ENCODE data around the gene VEPH1.

VEPH1 gene

DNA sequence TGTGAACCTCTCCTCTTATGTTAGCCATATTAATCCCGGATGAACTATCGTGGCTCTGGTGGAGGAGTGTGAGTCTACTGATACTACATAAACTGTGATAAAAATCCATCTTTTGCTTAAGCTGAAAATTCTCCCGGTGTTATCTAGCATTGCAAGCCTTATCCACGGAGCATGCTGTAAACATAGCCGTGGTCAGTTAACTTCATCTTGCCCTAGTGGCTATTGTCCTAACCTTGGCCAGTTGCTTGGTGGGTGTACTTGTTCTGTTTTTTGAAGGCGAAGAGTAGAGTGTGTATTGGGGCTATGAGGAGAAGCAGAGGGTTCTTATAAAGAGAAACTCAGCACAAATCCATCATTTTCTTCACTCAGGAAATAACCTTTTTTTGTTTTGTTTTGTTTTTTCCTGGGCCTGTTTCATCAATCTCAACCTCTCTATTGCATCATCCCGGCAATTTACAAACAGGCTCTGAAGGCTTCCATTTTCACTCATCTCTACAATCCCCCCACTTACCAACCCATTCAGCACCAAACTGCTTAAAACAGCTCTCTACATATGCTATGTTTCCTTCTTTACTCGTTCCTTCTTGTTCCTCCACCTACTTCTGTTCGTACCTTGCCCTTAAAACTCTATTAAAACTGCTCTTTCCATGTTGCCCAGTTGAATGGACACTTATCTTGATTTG lies 202.1 kb downstream of the VEPH1 start:
- Histone ChIP-seq H3K27ac (ENCODE audit: insufficient read depth, low read length, poor library complexity, severe bottlenecking) (no peak overlapping the region), H3K4me1 (ENCODE audit: control insufficient read depth, insufficient read depth, low read length, poor library complexity, severe bottlenecking) (no peaks in the 10 kb centered on the region), H3K27me3 (replicated peaks; ENCODE audit: control insufficient read depth, insufficient read depth, low read length, poor library complexity, severe bottlenecking) (no peaks in the 10 kb centered on the region), H3K36me3 (ENCODE audit: control insufficient read depth, insufficient read depth, low read length) (no peaks in the 10 kb centered on the region), H3K9me3 (ENCODE audit: control insufficient read depth, low read length) (no peaks in the 10 kb centered on the region), H3K4me3 (ENCODE audit: insufficient read depth, low read depth, low read length, poor library complexity, severe bottlenecking) (no peak overlapping the region)
- no peak for DNase-seq

DNA sequence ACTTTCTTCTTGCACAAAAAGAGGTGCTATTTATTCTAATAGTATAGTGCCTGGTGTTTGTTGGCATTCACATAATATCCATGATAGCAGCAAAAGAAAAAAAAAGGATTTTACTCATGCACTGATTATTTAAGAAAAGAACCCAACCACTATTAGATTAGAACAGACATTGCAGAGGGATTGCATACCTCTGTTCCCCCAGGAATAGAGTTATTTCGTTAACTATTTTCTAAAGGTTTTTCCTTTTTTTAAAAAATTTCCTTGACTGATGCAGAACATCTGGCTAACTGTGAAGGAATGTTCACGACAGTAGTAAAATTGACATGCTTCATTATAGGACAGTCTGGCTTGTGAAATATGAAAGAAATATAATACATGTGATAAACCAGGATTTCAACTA lies 203.1 kb downstream of the VEPH1 start:
- no peaks in the 10 kb centered on the region for H3K27me3 ChIP-seq (replicated peaks; ENCODE audit: control insufficient read depth, insufficient read depth, low read length, poor library complexity, severe bottlenecking)
- H3K4me1 ChIP-seq (ENCODE audit: control insufficient read depth, insufficient read depth, low read length, poor library complexity, severe bottlenecking): no peaks in the 10 kb centered on the region
- no peaks in the 10 kb centered on the region for H3K36me3 ChIP-seq (ENCODE audit: control insufficient read depth, insufficient read depth, low read length)
- H3K9me3 ChIP-seq (ENCODE audit: control insufficient read depth, low read length): no peaks in the 10 kb centered on the region
- no peak overlapping the region for H3K4me3 ChIP-seq (ENCODE audit: insufficient read depth, low read depth, low read length, poor library complexity, severe bottlenecking)
- H3K27ac ChIP-seq (ENCODE audit: insufficient read depth, low read length, poor library complexity, severe bottlenecking): no peak overlapping the region
- DNase-seq: no peak

DNA sequence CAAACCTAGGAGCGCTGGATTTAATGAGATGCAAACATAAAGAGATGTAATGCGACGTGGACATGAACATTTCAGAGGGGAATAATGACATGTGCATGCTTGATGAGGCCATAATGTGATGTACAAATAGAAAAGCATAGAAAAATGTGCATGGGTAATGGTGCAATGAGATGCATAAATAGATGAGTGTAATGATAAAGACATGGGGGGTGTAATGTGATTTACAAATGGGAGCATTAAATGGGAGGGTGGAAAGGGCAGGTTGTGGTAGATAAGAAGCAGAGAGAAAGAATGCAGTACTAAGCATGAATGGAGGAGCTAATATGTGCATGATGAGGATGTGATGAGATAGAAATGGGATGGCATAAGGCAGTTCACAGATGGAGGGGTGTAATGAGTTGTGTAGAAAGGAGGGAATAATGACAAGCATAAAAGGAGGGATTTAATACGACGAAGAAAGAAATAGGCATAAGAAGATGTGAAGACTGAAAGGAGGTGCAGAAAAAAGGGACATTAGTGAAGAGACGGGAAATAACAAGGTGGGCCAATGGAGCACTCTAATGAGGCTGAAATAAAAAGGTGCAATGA lies 205.8 kb downstream of the VEPH1 start:
- Histone ChIP-seq H3K36me3 (ENCODE audit: control insufficient read depth, insufficient read depth, low read length) (no peaks in the 10 kb centered on the region), H3K4me1 (ENCODE audit: control insufficient read depth, insufficient read depth, low read length, poor library complexity, severe bottlenecking) (no peaks in the 10 kb centered on the region), H3K9me3 (ENCODE audit: control insufficient read depth, low read length) (no peaks in the 10 kb centered on the region), H3K27ac (ENCODE audit: insufficient read depth, low read length, poor library complexity, severe bottlenecking) (no peak overlapping the region), H3K4me3 (ENCODE audit: insufficient read depth, low read depth, low read length, poor library complexity, severe bottlenecking) (no peak overlapping the region), H3K27me3 (replicated peaks; ENCODE audit: control insufficient read depth, insufficient read depth, low read length, poor library complexity, severe bottlenecking) (no peaks in the 10 kb centered on the region)
- no peak for DNase-seq

GRCh38 chr3:157294953-157295352 lies 208.3 kb downstream of the VEPH1 start:
- no peaks in the 10 kb centered on the region for H3K36me3 ChIP-seq (ENCODE audit: control insufficient read depth, insufficient read depth, low read length)
- H3K27me3 ChIP-seq (replicated peaks; ENCODE audit: control insufficient read depth, insufficient read depth, low read length, poor library complexity, severe bottlenecking): no peaks in the 10 kb centered on the region
- H3K9me3 ChIP-seq (ENCODE audit: control insufficient read depth, low read length): no peaks in the 10 kb centered on the region
- DNase-seq: no peak
- H3K4me1 ChIP-seq (ENCODE audit: control insufficient read depth, insufficient read depth, low read length, poor library complexity, severe bottlenecking): no peaks in the 10 kb centered on the region
- H3K4me3 ChIP-seq (ENCODE audit: insufficient read depth, low read depth, low read length, poor library complexity, severe bottlenecking): no peak overlapping the region
- no peak overlapping the region for H3K27ac ChIP-seq (ENCODE audit: insufficient read depth, low read length, poor library complexity, severe bottlenecking)

DNA sequence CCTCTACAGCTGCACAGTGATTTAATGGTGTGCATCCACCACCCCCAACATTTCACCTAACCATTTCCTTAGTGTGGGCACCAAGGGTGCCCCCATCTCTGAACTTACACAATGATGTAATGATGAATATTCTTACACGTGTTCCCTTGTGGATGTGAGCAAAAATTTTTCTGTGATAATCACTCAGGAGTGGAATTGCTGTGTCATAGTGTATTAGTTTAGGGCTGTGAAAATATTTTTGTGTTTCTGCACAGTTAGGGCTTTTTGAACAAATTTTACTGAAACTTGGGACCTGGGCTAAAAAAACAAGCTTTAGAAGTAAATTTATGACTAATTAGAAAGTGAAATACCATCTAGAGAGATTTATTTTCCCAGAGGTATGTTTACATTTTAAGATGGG lies 208.7 kb downstream of the VEPH1 start:
- H3K27ac ChIP-seq (ENCODE audit: insufficient read depth, low read length, poor library complexity, severe bottlenecking): no peak overlapping the region
- H3K36me3 ChIP-seq (ENCODE audit: control insufficient read depth, insufficient read depth, low read length): no peaks in the 10 kb centered on the region
- no peak for DNase-seq
- H3K4me3 ChIP-seq (ENCODE audit: insufficient read depth, low read depth, low read length, poor library complexity, severe bottlenecking): no peak overlapping the region
- H3K4me1 ChIP-seq (ENCODE audit: control insufficient read depth, insufficient read depth, low read length, poor library complexity, severe bottlenecking): no peaks in the 10 kb centered on the region
- no peaks in the 10 kb centered on the region for H3K9me3 ChIP-seq (ENCODE audit: control insufficient read depth, low read length)
- no peaks in the 10 kb centered on the region for H3K27me3 ChIP-seq (replicated peaks; ENCODE audit: control insufficient read depth, insufficient read depth, low read length, poor library complexity, severe bottlenecking)

GRCh38 chr3:157290766-157291165 lies 212.4 kb downstream of the VEPH1 start:
- Histone ChIP-seq H3K27ac (ENCODE audit: insufficient read depth, low read length, poor library complexity, severe bottlenecking) (no peak overlapping the region), H3K27me3 (replicated peaks; ENCODE audit: control insufficient read depth, insufficient read depth, low read length, poor library complexity, severe bottlenecking) (no peaks in the 10 kb centered on the region), H3K9me3 (ENCODE audit: control insufficient read depth, low read length) (no peaks in the 10 kb centered on the region), H3K4me1 (ENCODE audit: control insufficient read depth, insufficient read depth, low read length, poor library complexity, severe bottlenecking) (no peaks in the 10 kb centered on the region), H3K4me3 (ENCODE audit: insufficient read depth, low read depth, low read length, poor library complexity, severe bottlenecking) (no peak overlapping the region), H3K36me3 (ENCODE audit: control insufficient read depth, insufficient read depth, low read length) (no peaks in the 10 kb centered on the region)
- no peak for DNase-seq

GRCh38 chr3:157285966-157286365 lies 217.2 kb downstream of the VEPH1 start:
- no peak for DNase-seq
- no peaks in the 10 kb centered on the region for H3K9me3 ChIP-seq (ENCODE audit: control insufficient read depth, low read length)
- no peak overlapping the region for H3K27ac ChIP-seq (ENCODE audit: insufficient read depth, low read length, poor library complexity, severe bottlenecking)
- no peaks in the 10 kb centered on the region for H3K4me1 ChIP-seq (ENCODE audit: control insufficient read depth, insufficient read depth, low read length, poor library complexity, severe bottlenecking)
- H3K4me3 ChIP-seq (ENCODE audit: insufficient read depth, low read depth, low read length, poor library complexity, severe bottlenecking): no peak overlapping the region
- H3K27me3 ChIP-seq (replicated peaks; ENCODE audit: control insufficient read depth, insufficient read depth, low read length, poor library complexity, severe bottlenecking): no peaks in the 10 kb centered on the region
- H3K36me3 ChIP-seq (ENCODE audit: control insufficient read depth, insufficient read depth, low read length): no peaks in the 10 kb centered on the region

DNA sequence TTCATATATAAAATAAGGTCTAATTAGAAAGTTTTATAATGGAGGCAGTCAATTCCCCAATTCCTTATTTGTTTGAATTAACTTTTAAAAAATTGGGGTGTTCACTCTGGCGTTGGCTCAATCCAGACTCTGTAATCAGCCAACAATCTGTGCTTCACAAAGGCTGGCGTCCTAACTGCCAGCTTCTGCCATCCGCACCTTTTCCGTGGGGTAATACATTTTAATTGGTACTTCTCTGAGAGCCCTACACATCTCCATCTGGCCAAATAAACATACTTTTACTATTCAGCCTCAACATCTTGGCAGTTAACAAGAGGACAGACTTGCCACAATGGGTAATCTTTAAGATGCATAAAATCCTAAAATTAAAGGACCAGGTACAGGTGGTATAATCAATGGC lies 218.1 kb downstream of the VEPH1 start:
- Histone ChIP-seq H3K9me3 (ENCODE audit: control insufficient read depth, low read length) (no peaks in the 10 kb centered on the region), H3K4me1 (ENCODE audit: control insufficient read depth, insufficient read depth, low read length, poor library complexity, severe bottlenecking) (no peaks in the 10 kb centered on the region), H3K27ac (ENCODE audit: insufficient read depth, low read length, poor library complexity, severe bottlenecking) (no peak overlapping the region), H3K4me3 (ENCODE audit: insufficient read depth, low read depth, low read length, poor library complexity, severe bottlenecking) (no peak overlapping the region), H3K27me3 (replicated peaks; ENCODE audit: control insufficient read depth, insufficient read depth, low read length, poor library complexity, severe bottlenecking) (no peaks in the 10 kb centered on the region), H3K36me3 (ENCODE audit: control insufficient read depth, insufficient read depth, low read length) (no peaks in the 10 kb centered on the region)
- no peak for DNase-seq

DNA sequence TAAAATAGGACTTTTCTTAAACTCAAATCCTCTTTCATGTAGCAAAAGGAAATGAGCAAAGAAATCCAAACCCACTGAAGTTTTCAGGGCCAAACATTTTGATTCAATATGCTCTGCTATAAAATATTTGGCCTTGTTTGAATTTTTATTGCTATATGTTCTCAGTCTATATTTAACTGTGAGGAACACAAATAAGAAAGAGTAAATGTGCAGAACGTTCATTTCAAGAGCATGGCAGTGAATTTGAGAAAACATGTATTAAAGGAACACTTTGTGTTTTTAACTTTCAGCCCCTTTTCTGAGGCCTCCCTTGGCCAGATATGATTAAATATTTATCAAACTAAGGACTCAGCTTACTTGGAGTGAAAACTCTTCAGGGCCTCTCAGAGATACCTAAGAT lies 218.5 kb downstream of the VEPH1 start:
- DNase-seq: no peak
- H3K27ac ChIP-seq (ENCODE audit: insufficient read depth, low read length, poor library complexity, severe bottlenecking): no peak overlapping the region
- no peaks in the 10 kb centered on the region for H3K27me3 ChIP-seq (replicated peaks; ENCODE audit: control insufficient read depth, insufficient read depth, low read length, poor library complexity, severe bottlenecking)
- H3K4me1 ChIP-seq (ENCODE audit: control insufficient read depth, insufficient read depth, low read length, poor library complexity, severe bottlenecking): no peaks in the 10 kb centered on the region
- H3K9me3 ChIP-seq (ENCODE audit: control insufficient read depth, low read length): no peaks in the 10 kb centered on the region
- no peak overlapping the region for H3K4me3 ChIP-seq (ENCODE audit: insufficient read depth, low read depth, low read length, poor library complexity, severe bottlenecking)
- no peaks in the 10 kb centered on the region for H3K36me3 ChIP-seq (ENCODE audit: control insufficient read depth, insufficient read depth, low read length)

DNA sequence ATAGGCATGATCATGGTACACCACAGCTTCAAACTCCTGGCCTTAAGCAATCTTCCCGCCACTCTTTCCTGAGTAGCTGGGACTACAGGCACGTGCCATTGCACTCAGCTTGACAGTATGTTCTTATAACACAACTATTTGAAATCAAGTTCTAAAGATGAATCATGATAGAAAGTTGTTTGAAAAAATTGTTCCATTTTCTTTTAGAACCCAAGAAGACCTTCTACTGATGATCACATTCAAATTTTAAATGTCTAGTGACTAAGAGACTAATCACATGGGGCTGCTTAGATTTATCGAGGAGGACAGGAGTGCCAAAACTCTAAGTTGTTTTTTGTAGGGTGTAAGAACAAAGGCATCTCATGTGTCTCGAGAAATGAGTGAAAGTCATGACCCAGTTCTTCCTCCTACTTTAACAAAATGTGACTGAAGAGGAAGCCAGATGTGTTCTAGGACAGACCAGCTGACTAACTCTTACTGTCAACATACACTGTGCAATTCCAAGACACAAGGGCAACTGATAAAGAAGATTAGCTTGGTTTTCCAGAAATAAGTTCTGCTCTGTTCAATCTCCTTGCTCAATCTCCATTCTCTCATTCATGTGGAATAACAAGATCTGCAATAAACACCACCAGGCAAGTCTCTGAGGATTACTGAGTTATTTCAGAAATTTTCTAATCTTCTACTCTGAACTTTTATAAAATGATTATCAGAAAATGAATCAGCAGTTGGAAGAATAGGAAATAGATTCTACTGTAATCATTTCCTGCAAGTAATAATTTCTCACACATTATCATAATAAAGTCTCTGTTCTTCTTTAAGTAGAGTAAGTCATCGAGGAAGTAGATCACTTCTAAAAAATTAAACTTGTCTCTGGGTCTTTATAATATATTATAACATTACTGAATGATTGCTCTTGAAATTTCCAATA lies 220.7 kb downstream of the VEPH1 start:
- H3K27me3 ChIP-seq (replicated peaks; ENCODE audit: control insufficient read depth, insufficient read depth, low read length, poor library complexity, severe bottlenecking): no peaks in the 10 kb centered on the region
- H3K27ac ChIP-seq (ENCODE audit: insufficient read depth, low read length, poor library complexity, severe bottlenecking): no peak overlapping the region
- no peaks in the 10 kb centered on the region for H3K9me3 ChIP-seq (ENCODE audit: control insufficient read depth, low read length)
- H3K36me3 ChIP-seq (ENCODE audit: control insufficient read depth, insufficient read depth, low read length): no peaks in the 10 kb centered on the region
- DNase-seq: no peak
- H3K4me3 ChIP-seq (ENCODE audit: insufficient read depth, low read depth, low read length, poor library complexity, severe bottlenecking): no peak overlapping the region
- no peaks in the 10 kb centered on the region for H3K4me1 ChIP-seq (ENCODE audit: control insufficient read depth, insufficient read depth, low read length, poor library complexity, severe bottlenecking)

All from effector memory CD4-positive, alpha-beta T cell (primary cell).